Body of pancreas (tissue), 4 donors: ENCODE results near the gene SNAPC2. TPM values are rescaled to one million over a fixed set of nuclear protein-coding genes. Genes with fewer than 3 reads are reported as not detected.
A peak's percentile ranks its signal among the peaks of the same experiment; 100 is the strongest.

Experiments used
- ATAC-seq: fragments of 150-250 bp; one replicate; pipeline ENCODE4 v1.9.1; 2016
- DNase-seq, 4 donors: peaks; one replicate each; pipeline ENCODE4 v3.0.0-alpha.2; 2019
- H3K27ac ChIP-seq, 4 donors: fragments of 200-600 bp; sonication (generic); 1 replicate in 3 of 4; 2 replicates in 1 of 4; pipeline versions ENCODE4 v1.5.1 to v1.6.1; 2016 to 2019; ENCODE audit warnings: mild to moderate bottlenecking in 1 of 4, mixed read lengths in 1 of 4, moderate library complexity in 1 of 4
- H3K27me3 ChIP-seq, 2 donors: fragments of 200-600 bp; sonication (generic); one replicate each; pipeline ENCODE4 v1.6.0; 2016; ENCODE audit warnings: mild to moderate bottlenecking in 1 of 2
- H3K36me3 ChIP-seq, 2 donors: fragments of 200-600 bp; sonication (generic); replicated peaks in 1 of 2; 2 replicates each; pipeline ENCODE4 v1.5.1; 2016; ENCODE audit warnings: low read depth in 2 of 2; ENCODE audit not compliant: insufficient read depth in 1 of 2
- H3K4me1 ChIP-seq: fragments of 200-600 bp; sonication (generic); one replicate; pipeline ENCODE4 v1.6.0; 2016
- H3K4me3 ChIP-seq, 2 donors: fragments of 200-600 bp; sonication (generic); 1 replicate in 1 of 2; 2 replicates in 1 of 2; pipeline ENCODE4 v1.5.1; 2016 to 2019
- H3K9me3 ChIP-seq, 3 donors: fragments of 200-600 bp; sonication (generic); 1 replicate in 2 of 3; 2 replicates in 1 of 3; pipeline ENCODE4 v1.5.1; 2016
- CTCF ChIP-seq, 7 experiments: fragments of 450-650 bp in 4 of 7; fragments of 200-600 bp in 3 of 7; sonication (generic) in 3 of 7; IDR thresholded peaks; one replicate each; pipeline ENCODE4 v1.5.1; 2016 to 2019; ENCODE audit warnings: antibody characterized with exemption in 7 of 7
- POLR2A ChIP-seq, 3 donors: fragments of 450-650 bp; IDR thresholded peaks; one replicate each; pipeline ENCODE4 v1.6.1; 2016; ENCODE audit warnings: antibody characterized with exemption in 3 of 3, mild to moderate bottlenecking in 2 of 3
- WGBS, 2 donors: methylation state at CpG; one replicate each; pipeline ENCODE4 v1.1.5; 2017; 5-methylcytosine and 5-hydroxymethylcytosine counted together
- intact Hi-C: fragments of 100-400 bp; cut with DNase I; formaldehyde crosslinking; loops from one replicate; pipeline ENCODE4 v1.15.1; 2023
- total RNA-seq, 2 donors: library from RNA; depleted of rRNA; stranded (reverse); fragments of >200 nt; gene quantifications; one replicate each; pipeline ENCODE4 v1.1.0, GENCODE V29; 2016

SNAPC2 gene
- total RNA-seq, 2 donors from 2014 or later = 6.3 to 9.1 TPM

- intact Hi-C loops = no loop called here
- TF ChIP-seq POLR2A (IDR thresholded peaks at IDR 0.05) (no peak), CTCF (IDR thresholded peaks at IDR 0.05) (no peak)
- peaks cover 54% of the 10 kb centered on the region for H3K4me1 ChIP-seq
- peak overlapping the region in 2 of 4 donors; percentile 76 to 85 for H3K27ac ChIP-seq
- 74 to 85% methylated on average over 13 to 47 of the region's 47 CpGs for WGBS, 2 donors
- H3K9me3 ChIP-seq = no peaks in the 10 kb centered on the region
- H3K27me3 ChIP-seq = no peaks in the 10 kb centered on the region
- H3K4me3 ChIP-seq = no peak overlapping the region
- DNase-seq = no peak
- ATAC-seq = no peak
- no peaks in the 10 kb centered on the region for H3K36me3 ChIP-seq
These were observed 47.6 kb upstream of the SNAPC2 start for GRCh38 chr19:7872306-7873204.

GRCh38 chr19:7873304-7874075 lies 46.6 kb upstream of the SNAPC2 start:
- 38 to 59% methylated on average over 26 to 41 of the region's 53 CpGs for WGBS, 2 donors
- no peak for ATAC-seq

GRCh38 chr19:7874076-7874896 lies 45.9 kb upstream of the SNAPC2 start, which contains the start of gene PRR36:
Gene PRR36, minus strand, starts transcription at chr19:7874390. Its CDS starts 701 bp downstream, at chr19:7873689.
- intact Hi-C loops = no loop called here
- Histone ChIP-seq H3K9me3 (no peaks in the 10 kb centered on the region), H3K4me1 (peaks cover 43% of the 10 kb centered on the region), H3K27me3 (no peaks in the 10 kb centered on the region), H3K27ac (peak within 1 kb of the TSS in 3 of 4 donors; percentile 8 to 41 (median 8)), H3K4me3 (no peak within 1 kb of the TSS), H3K36me3 (no peaks in the 10 kb centered on the region)
- DNase-seq (peak; percentile 62 to 82 (median 78)), ATAC-seq (peak; percentile 46)
- WGBS, 2 donors = 0 to 2% methylated on average over 1 to 80 of the region's 88 CpGs
- TF ChIP-seq CTCF (IDR thresholded peaks at IDR 0.05) (no peak), POLR2A (IDR thresholded peaks at IDR 0.05) (peak in 2 of 3 donors; percentile 11 to 24)

More at GRCh38 chr19:7873304-7874075, 46.6 kb upstream of the SNAPC2 start:
- Histone ChIP-seq H3K4me3 (no peak overlapping the region), H3K36me3 (no peaks in the 10 kb centered on the region), H3K27ac (peak overlapping the region in 2 of 4 donors; percentile 8 to 13), H3K27me3 (no peaks in the 10 kb centered on the region), H3K4me1 (peaks cover 51% of the 10 kb centered on the region), H3K9me3 (no peaks in the 10 kb centered on the region)
- TF ChIP-seq POLR2A (IDR thresholded peaks at IDR 0.05) = no peak
- TF ChIP-seq CTCF (IDR thresholded peaks at IDR 0.05) = no peak
- no peak for DNase-seq
- intact Hi-C loops = no loop called here

GRCh38 chr19:7874897-7875273 lies 45.3 kb upstream of the SNAPC2 start:
- Histone ChIP-seq H3K4me1 (peaks cover 37% of the 10 kb centered on the region), H3K9me3 (no peaks in the 10 kb centered on the region), H3K4me3 (no peak overlapping the region), H3K36me3 (no peaks in the 10 kb centered on the region), H3K27ac (no peak overlapping the region), H3K27me3 (no peaks in the 10 kb centered on the region)
- DNase-seq = no peak
- 38 to 46% methylated on average over 9 to 12 of the region's 12 CpGs for WGBS, 2 donors
- ATAC-seq = no peak
- intact Hi-C loops = no loop called here
- TF ChIP-seq POLR2A (IDR thresholded peaks at IDR 0.05) (no peak), CTCF (IDR thresholded peaks at IDR 0.05) (no peak)
